HCT116 (cell line): Measurements from ENCODE around the gene TPM4.

ENCODE experiments used
- CEBPB ChIP-seq: IDR thresholded peaks from 2 replicates; pipeline ENCODE4 v1.6.1; 2012; ENCODE audit warnings: low read depth
- ELF1 ChIP-seq: IDR thresholded peaks from 2 replicates; pipeline ENCODE4 v1.6.1; 2012; ENCODE audit warnings: low read depth, borderline replicate concordance
- FOSL1 ChIP-seq: IDR thresholded peaks from 2 replicates; pipeline ENCODE4 v1.6.1; 2012; ENCODE audit warnings: low read depth
- POLR2A ChIP-seq: IDR thresholded peaks from 2 replicates; pipeline ENCODE4 v1.7.0; 2011; ENCODE audit warnings: borderline replicate concordance; ENCODE audit not compliant: insufficient read depth, insufficient read length; ENCODE audit errors: extremely low read depth
- POLR2AphosphoS5 ChIP-seq: IDR thresholded peaks from 2 replicates; pipeline ENCODE4 v1.6.1; 2011; ENCODE audit warnings: mild to moderate bottlenecking, low read depth, low read length, moderate library complexity
- RAD21 ChIP-seq: IDR thresholded peaks from 2 replicates; pipeline ENCODE4 v1.6.1; 2012; ENCODE audit warnings: low read depth, mild to moderate bottlenecking
- SIN3A ChIP-seq: IDR thresholded peaks from 2 replicates; pipeline ENCODE4 v1.6.1; 2012; ENCODE audit warnings: low read depth
- TCF7L2 ChIP-seq: IDR thresholded peaks from 2 replicates; pipeline ENCODE4 v1.7.0; 2011; ENCODE audit warnings: borderline replicate concordance, inconsistent platforms; ENCODE audit not compliant: insufficient read depth, insufficient read length; ENCODE audit errors: extremely low read depth
- ZNF274 ChIP-seq: fragments of 200-500 bp; sonication (Bioruptor generic); IDR thresholded peaks from 2 replicates; pipeline ENCODE4 v1.6.1; 2014; ENCODE audit warnings: mild to moderate bottlenecking, low read depth, low read length, inconsistent platforms
- TF ChIP-seq, protein P1 (sequence below), 3 experiments: fragments of 200-600 bp in 1 of 3; sonication (generic) in 1 of 3; IDR thresholded peaks in 2 of 3; conservative IDR thresholded peaks in 1 of 3; 2 replicates each; pipeline ENCODE4 v1.5.1; 2012 to 2017; ENCODE audit warnings: low read depth in 2 of 3, low read length in 2 of 3, antibody characterized with exemption in 1 of 3, borderline replicate concordance in 1 of 3, control low read depth in 1 of 3, mild to moderate bottlenecking in 1 of 3, mixed read lengths in 1 of 3, mixed run types in 1 of 3, moderate library complexity in 1 of 3; ENCODE audit not compliant: insufficient read depth in 1 of 3

DNA sequence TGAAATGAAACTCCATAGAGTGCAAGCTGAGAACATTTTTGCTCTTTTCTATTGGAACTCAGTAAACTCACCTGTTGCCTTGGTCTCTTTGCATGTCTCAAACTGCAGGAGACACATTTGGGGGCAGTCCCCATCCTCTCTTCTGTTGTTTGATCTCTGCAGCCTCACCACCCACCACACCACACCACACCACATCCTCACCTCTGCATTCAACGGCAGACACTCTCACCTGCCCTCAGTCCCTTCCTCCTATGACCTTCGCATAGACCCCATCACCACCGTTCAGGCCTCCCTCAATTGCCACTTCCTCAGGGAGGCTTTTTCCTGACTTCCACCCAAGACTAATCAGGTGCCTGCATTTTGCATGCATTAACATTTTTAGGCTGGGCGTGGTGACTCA, 14.4 kb upstream of the TPM4 start:
- no peak for TF ChIP-seq POLR2AphosphoS5
- no peak for TF ChIP-seq RAD21
- TF ChIP-seq ELF1, result no peak
- no peak for TF ChIP-seq FOSL1
- TF ChIP-seq, protein P1, sequence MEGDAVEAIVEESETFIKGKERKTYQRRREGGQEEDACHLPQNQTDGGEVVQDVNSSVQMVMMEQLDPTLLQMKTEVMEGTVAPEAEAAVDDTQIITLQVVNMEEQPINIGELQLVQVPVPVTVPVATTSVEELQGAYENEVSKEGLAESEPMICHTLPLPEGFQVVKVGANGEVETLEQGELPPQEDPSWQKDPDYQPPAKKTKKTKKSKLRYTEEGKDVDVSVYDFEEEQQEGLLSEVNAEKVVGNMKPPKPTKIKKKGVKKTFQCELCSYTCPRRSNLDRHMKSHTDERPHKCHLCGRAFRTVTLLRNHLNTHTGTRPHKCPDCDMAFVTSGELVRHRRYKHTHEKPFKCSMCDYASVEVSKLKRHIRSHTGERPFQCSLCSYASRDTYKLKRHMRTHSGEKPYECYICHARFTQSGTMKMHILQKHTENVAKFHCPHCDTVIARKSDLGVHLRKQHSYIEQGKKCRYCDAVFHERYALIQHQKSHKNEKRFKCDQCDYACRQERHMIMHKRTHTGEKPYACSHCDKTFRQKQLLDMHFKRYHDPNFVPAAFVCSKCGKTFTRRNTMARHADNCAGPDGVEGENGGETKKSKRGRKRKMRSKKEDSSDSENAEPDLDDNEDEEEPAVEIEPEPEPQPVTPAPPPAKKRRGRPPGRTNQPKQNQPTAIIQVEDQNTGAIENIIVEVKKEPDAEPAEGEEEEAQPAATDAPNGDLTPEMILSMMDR (IDR thresholded peaks at IDR 0.05 in 2 of 3, conservative IDR thresholded peaks at IDR 0.05 in 1 of 3; ENCODE audit: borderline replicate concordance in 1 of 3, insufficient read depth in 1 of 3, low read depth in 2 of 3, low read length in 2 of 3), result no peak
- TF ChIP-seq SIN3A, result no peak
- TF ChIP-seq POLR2A, result no peak
- TF ChIP-seq CEBPB, result no peak
- TF ChIP-seq TCF7L2, result no peak
- no peak for TF ChIP-seq ZNF274
